ENCODE data around the gene OR4C3.
"Not testable (repeated sequence)": the region's sequence is repeated elsewhere in the genome, so short reads cannot be mapped to it uniquely, and the experiment has no call there.

Gene OR4C3

DNA sequence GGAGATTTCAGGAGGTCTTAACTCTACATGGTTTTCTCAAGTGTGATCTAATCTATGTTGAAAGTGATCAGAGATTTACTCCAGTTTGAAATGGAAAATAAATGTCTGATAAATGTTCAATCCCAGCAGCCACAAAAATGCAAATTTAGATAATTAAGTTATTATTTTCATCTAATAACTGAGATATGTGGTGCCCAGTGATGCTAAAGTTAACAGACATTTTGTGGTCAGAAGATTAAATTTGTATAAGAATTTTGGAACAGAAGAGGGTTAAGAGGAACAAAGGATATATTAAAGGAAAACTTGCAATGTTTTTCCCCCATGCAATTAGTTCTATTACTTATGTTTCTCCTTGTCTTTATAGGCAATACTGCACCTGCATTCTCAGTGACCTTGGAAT, at the start of gene OR4C3:
OR4C3 (plus strand) TSS at position 301 of the 400 bp plus-strand sequence. CDS start 102 bp downstream, outside the sequence.
- not testable (repeated sequence) for DNase-seq (ENCODE audit: low read depth); H3K4me3 ChIP-seq (ENCODE audit: low read depth, low read length)

DNA sequence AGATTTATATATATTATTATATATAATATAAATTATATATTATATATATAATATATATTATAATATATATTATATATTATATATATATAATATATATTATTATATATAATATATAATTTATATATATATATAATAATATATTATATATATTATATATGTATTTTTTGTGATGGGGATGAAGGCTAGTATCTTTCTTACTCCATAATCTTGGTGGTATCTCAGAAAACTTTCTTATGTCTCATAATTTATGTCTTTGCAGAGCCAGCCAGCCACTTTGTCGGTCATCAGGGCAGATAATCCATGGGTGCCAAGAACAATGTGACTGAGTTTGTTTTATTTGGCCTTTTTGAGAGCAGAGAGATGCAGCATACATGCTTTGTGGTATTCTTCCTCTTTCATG, 18.8 kb upstream of the OR4C3 start, which contains the start of gene OR4S1:
OR4S1 (plus strand) TSS at position 301 of the 400 bp plus-strand sequence; CDS start at position 301, 0 bp downstream.
- no peak for DNase-seq (ENCODE audit: low read depth)
- H3K4me3 ChIP-seq (ENCODE audit: low read depth, low read length), result no peak within 1 kb of the TSS

DNA sequence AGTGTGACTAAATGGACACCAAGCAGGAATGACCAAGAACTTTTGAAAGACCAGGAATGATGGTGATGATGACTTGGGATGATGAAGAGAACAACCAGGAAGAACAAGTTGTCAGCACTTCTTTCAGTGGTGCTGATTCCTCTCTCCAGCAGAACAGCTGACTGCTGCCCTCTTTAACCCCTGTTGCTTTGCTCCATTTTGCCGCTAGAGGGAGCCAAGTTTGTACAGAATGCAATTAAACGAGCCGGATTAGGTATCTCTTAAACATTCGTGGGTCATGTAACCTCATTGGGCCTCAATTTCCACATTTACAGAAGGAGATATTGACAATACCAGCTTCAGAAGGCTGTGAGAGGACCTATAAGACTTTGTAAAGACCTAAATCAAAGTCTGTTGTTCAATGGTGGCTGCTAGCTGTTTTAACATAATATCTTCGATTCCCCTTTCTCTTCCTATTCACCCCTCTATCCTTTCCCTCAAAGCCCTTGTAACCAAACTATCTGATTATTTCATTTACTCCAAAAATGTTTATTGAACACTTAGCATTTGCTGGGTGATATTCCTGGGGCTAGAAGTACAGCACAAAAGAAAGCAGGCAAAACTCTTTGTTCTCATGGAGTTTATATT, 16.8 kb upstream of the OR4C3 start:
- DNase-seq (ENCODE audit: low read depth), result no peak
- H3K4me3 ChIP-seq (ENCODE audit: low read depth, low read length), result no peak overlapping the region

DNA sequence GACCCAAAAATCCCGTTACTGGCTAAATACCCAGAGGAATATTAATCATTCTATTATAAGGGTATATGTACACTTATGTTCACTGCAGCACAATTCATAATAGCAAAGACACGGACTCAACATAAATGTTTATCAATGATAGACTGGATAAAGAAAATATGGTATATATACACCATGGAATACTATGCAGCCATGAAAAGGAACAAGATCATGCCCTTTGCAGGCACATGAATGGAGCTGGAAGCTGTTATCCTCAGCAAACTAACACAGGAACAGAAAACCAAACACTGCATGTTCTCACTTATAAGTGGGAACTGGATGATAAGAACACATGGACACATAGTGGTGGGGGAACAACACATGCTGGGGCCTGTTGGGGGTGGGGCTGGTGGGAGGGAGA, 11.1 kb upstream of the OR4C3 start:
- DNase-seq (ENCODE audit: low read depth); H3K4me3 ChIP-seq (ENCODE audit: low read depth, low read length): not testable (repeated sequence)

DNA sequence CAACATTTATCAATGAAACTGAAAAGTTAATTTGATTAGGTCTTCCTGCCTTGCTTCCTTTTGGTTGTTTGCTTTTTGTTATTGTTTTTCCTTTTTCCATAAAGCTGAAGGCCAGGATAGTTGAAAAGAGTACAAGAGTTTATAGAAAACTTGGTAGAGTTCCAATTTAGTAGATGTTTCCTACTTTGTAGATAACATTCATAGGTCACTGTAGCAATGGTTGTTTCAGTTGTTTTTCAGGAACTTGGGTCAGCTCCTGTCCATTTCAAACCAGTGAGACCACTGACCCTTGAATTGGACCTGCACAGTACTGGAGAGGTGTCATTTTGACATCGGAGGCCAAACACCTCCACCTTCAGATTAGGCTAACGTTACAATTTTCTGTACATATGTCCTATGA, 4.9 kb upstream of the OR4C3 start:
- DNase-seq (ENCODE audit: low read depth); H3K4me3 ChIP-seq (ENCODE audit: low read depth, low read length): not testable (repeated sequence)

DNA sequence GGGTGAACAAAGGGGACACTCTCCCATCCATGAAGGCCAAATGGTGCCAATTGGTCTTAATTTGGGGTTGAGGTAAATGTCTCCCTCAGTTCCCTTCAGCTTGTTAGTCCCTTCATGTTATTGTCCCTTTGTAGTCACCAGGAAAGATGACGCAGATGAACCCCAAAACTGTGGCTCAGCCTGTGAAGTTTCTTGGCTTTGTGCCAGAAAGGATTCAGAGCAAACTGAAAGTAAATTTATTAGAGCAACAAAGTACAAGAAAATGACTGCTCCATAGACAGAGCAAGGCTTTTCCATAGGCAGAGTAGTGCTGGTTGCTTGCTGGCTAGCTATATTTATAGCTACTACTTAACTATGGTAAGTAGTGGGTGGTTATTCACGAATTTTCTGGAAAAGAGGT, 16.7 kb downstream of the OR4C3 start:
- DNase-seq (ENCODE audit: low read depth), result no peak

DNA sequence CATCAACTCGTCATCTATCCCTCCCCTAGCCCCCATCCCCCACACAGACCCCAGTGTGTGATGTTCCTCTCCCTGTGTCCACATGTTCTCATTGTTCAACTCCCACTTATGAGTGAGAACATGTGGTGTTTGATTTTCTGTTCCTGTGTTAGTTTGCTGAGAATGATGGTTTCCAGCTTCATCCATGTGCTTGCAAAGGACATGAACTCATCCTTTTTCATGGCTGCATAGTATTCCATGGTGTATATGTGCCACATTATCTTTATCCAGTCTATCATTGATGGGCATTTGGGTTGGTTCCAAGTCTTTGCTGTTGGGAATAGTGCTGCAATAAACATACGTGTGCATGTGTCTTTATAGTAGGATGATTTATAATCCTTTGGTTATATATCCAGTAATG, 17.8 kb downstream of the OR4C3 start:
- H3K4me3 ChIP-seq (ENCODE audit: low read depth, low read length); DNase-seq (ENCODE audit: low read depth): not testable (repeated sequence)

More for the DNA sequence above, 16.7 kb downstream of the OR4C3 start:
- no peak overlapping the region for H3K4me3 ChIP-seq (ENCODE audit: low read depth, low read length)

DNA sequence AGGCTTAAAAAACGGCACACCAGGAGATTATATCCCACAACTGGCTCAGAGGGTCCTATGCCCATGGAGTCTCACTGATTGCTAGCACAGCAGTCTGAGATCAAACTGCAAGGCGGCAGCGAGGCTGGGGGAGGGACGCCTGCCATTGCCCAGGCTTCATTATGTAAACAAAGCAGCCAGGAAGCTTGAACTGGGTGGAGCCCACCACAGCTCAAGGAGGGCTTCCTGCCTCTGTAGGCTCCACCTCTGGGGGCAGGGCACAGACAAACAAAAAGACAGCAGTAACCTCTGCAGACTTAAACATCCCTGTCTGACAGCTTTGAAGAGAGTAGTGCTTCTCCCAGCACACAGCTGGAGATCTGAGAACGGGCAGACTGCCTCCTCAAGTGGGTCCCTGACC, 21.6 kb downstream of the OR4C3 start:
- DNase-seq (ENCODE audit: low read depth); H3K4me3 ChIP-seq (ENCODE audit: low read depth, low read length): not testable (repeated sequence)

DNA sequence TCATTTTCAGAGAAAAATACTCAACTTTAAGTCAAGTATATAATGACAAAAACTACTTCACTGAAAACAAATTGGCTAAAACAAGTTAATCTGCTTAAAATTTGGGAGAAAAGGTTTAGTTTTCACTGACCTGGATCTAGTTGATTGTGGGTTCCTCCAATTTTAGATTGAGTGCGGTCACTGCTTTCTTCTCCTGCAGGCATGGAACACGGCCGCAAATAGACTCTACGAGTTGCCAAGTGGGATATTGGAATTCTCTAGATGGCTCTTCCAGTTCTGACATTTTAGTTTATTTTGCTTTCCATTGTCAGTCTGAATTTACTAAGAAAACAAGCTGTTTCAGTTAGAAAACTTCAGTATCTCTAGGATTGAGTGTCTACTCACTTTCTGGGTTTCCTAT, 29.3 kb downstream of the OR4C3 start:
- H3K4me3 ChIP-seq (ENCODE audit: low read depth, low read length), result no peak overlapping the region
- DNase-seq (ENCODE audit: low read depth), result no peak

DNA sequence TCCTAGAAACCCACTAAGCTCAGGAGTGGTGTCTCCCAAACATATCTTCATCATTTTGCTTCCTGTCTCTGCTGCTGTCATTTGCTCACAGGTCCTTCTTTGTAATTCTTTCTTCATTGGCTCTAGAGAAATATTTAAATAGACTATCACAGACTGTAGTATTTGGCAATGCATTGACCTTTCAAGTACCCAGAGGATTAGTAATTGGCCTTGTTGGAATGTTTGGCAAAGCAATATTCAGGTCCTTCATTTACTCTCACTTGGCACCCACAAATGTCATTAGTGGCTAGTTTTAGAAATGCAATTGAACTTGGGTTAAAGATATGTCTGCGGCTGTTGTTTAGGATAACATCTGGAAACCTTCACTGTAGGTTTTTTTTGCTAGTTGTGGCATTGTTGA, 30.0 kb downstream of the OR4C3 start:
- no peak for DNase-seq (ENCODE audit: low read depth)
- no peak overlapping the region for H3K4me3 ChIP-seq (ENCODE audit: low read depth, low read length)

DNA sequence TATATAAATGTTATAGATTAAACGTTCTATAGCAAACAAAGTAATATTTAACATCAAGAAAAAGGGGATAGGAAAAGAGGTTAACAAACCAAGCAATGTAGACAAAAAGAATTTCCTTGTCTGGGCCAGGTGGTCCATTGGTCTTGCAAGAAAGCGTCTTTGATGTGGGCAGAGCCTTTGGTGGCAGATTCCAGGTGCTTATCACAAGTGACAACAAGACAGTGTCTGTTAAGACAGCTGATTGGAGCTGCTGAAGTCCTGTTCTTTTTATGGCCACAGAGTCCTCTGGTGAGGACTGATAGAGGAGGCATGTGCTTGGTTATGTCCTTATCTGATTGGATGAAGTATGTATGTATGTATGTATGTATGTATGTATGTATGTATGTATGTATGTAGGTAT, 36.6 kb downstream of the OR4C3 start:
- DNase-seq (ENCODE audit: low read depth); H3K4me3 ChIP-seq (ENCODE audit: low read depth, low read length): not testable (repeated sequence)

DNA sequence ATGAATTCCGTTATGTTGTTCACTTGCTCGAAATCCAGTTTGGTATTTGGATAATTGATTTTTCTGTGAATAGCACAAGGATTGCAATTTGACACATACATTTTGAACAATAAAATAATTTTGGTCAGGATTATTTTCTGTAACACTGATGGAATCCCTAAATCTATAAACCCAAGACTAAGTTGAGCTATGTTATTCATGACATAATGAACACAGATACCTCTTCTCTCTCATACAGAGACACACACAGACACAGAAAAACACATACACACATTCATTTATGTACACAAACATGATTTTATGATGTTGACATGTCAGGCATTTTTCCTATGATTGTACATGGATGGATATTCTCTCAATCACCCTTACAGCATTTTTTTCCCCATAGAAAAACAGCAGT, 41.6 kb downstream of the OR4C3 start, which contains the start of gene OR4C5:
OR4C5 (minus strand) TSS at position 101 of the 400 bp plus-strand sequence; CDS start at position 101, 0 bp downstream.
- H3K4me3 ChIP-seq (ENCODE audit: low read depth, low read length), result no peak within 1 kb of the TSS
- DNase-seq (ENCODE audit: low read depth), result no peak
